ENCODE results near the gene ZNF516. TPM values are rescaled to one million over a fixed set of nuclear protein-coding genes. Genes with fewer than 3 reads are reported as not detected.

The ZNF516 gene
- total and polyA plus RNA-seq, 2 experiments from 2014 or later, result 17.8 to 29.4 TPM

GRCh38 chr18:76370686-76371085, 124.4 kb downstream of the ZNF516 start:
- no peaks in the 10 kb centered on the region for H3K27me3 ChIP-seq (replicated peaks; ENCODE audit: insufficient read depth)
- H3K9me2 ChIP-seq (ENCODE audit: insufficient read depth), result no peaks in the 10 kb centered on the region
- H4K20me1 ChIP-seq (ENCODE audit: insufficient read depth), result 0 out of 2 replicates have a peak, but pooled peaks cover 4% of the 10 kb centered on the region
- H3K36me3 ChIP-seq (ENCODE audit: low read depth), result 0 out of 2 replicates have a peak, but pooled peaks cover 8% of the 10 kb centered on the region
- no peak overlapping the region for H3K27ac ChIP-seq
- H3F3A ChIP-seq (ENCODE audit: insufficient read depth), result peaks cover 6% of the 10 kb centered on the region; the same call in 1 of the 2 replicates
- in situ Hi-C loops (cut with MboI), result loop anchor here (25.0 kb wide), 1 partner anchor 1708 kb away; no protein-coding TSS in a partner anchor
- peaks cover 63% of the 10 kb centered on the region for H3K79me2 ChIP-seq (ENCODE audit: insufficient read depth)
- no peak overlapping the region for H3K4me3 ChIP-seq
- no peak overlapping the region for H2AFZ ChIP-seq
- H3K9ac ChIP-seq, result no peak overlapping the region
- no peak overlapping the region for H3K4me2 ChIP-seq (ENCODE audit: unreplicated experiment)
- H3K9me3 ChIP-seq (ENCODE audit: low read depth), result no peaks in the 10 kb centered on the region
- 93 to 95% methylated on average over 10 of the region's 10 CpGs for WGBS, 2 experiments (ENCODE audit: low coverage in 1 of 2, low lambda C conversion rate in 2 of 2, missing lambda C conversion rate in 2 of 2)
- H3K4me1 ChIP-seq (ENCODE audit: insufficient read depth), result no peaks in the 10 kb centered on the region
- no peak for DNase-seq
- TF ChIP-seq EZH2 (IDR thresholded peaks at IDR 0.05; ENCODE audit: insufficient read depth, poor library complexity, severe bottlenecking) (no peak), EZH2phosphoT487 (IDR thresholded peaks at IDR 0.05; ENCODE audit: insufficient read depth, low read depth) (no peak)

- TF ChIP-seq EZH2phosphoT487 (IDR thresholded peaks at IDR 0.05; ENCODE audit: insufficient read depth, low read depth) (no peak), EZH2 (IDR thresholded peaks at IDR 0.05; ENCODE audit: insufficient read depth, poor library complexity, severe bottlenecking) (no peak)
- no peak for DNase-seq
- Histone ChIP-seq H3K4me1 (ENCODE audit: insufficient read depth) (no peaks in the 10 kb centered on the region), H3F3A (ENCODE audit: insufficient read depth) (peaks cover 6% of the 10 kb centered on the region; the same call in 1 of the 2 replicates), H3K9ac (no peak overlapping the region), H3K27me3 (replicated peaks; ENCODE audit: insufficient read depth) (no peaks in the 10 kb centered on the region), H3K4me2 (ENCODE audit: unreplicated experiment) (no peak overlapping the region), H3K9me2 (ENCODE audit: insufficient read depth) (no peaks in the 10 kb centered on the region), H3K9me3 (ENCODE audit: low read depth) (no peaks in the 10 kb centered on the region), H4K20me1 (ENCODE audit: insufficient read depth) (0 out of 2 replicates have a peak, but pooled peaks cover 4% of the 10 kb centered on the region), H3K79me2 (ENCODE audit: insufficient read depth) (peaks cover 60% of the 10 kb centered on the region), H3K4me3 (no peak overlapping the region), H3K36me3 (ENCODE audit: low read depth) (0 out of 2 replicates have a peak, but pooled peaks cover 8% of the 10 kb centered on the region), H3K27ac (no peak overlapping the region), H2AFZ (no peak overlapping the region)
- WGBS, 2 experiments (ENCODE audit: low coverage in 1 of 2, low lambda C conversion rate in 2 of 2, missing lambda C conversion rate in 2 of 2), result 97% methylated on average over 12 of the region's 12 CpGs
- in situ Hi-C loops (cut with MboI), result loop anchor here (25.0 kb wide), 1 partner anchor 1708 kb away; no protein-coding TSS in a partner anchor
Observed at GRCh38 chr18:76370201-76370600, 124.8 kb downstream of the ZNF516 start.

GRCh38 chr18:76369791-76370190, 125.3 kb downstream of the ZNF516 start:
- Histone ChIP-seq H3K9ac (no peak overlapping the region), H3K9me3 (ENCODE audit: low read depth) (no peaks in the 10 kb centered on the region), H3K4me2 (ENCODE audit: unreplicated experiment) (no peak overlapping the region), H3K27ac (no peak overlapping the region), H3F3A (ENCODE audit: insufficient read depth) (peaks cover 6% of the 10 kb centered on the region; the same call in 1 of the 2 replicates), H3K27me3 (replicated peaks; ENCODE audit: insufficient read depth) (no peaks in the 10 kb centered on the region), H3K36me3 (ENCODE audit: low read depth) (0 out of 2 replicates have a peak, but pooled peaks cover 8% of the 10 kb centered on the region), H3K9me2 (ENCODE audit: insufficient read depth) (no peaks in the 10 kb centered on the region), H3K4me3 (no peak overlapping the region), H3K4me1 (ENCODE audit: insufficient read depth) (no peaks in the 10 kb centered on the region), H2AFZ (no peak overlapping the region), H4K20me1 (ENCODE audit: insufficient read depth) (0 out of 2 replicates have a peak, but pooled peaks cover 4% of the 10 kb centered on the region), H3K79me2 (ENCODE audit: insufficient read depth) (peaks cover 56% of the 10 kb centered on the region)
- 98 to 100% methylated on average over 11 of the region's 11 CpGs for WGBS, 2 experiments (ENCODE audit: low coverage in 1 of 2, low lambda C conversion rate in 2 of 2, missing lambda C conversion rate in 2 of 2)
- DNase-seq, result no peak
- in situ Hi-C loops (cut with MboI), result loop anchor here (25.0 kb wide), 1 partner anchor 1707 kb away; no protein-coding TSS in a partner anchor
- TF ChIP-seq EZH2 (IDR thresholded peaks at IDR 0.05; ENCODE audit: insufficient read depth, poor library complexity, severe bottlenecking), result no peak
- no peak for TF ChIP-seq EZH2phosphoT487 (IDR thresholded peaks at IDR 0.05; ENCODE audit: insufficient read depth, low read depth)

GRCh38 chr18:76368976-76369375, 126.1 kb downstream of the ZNF516 start:
- no peak overlapping the region for H3K27ac ChIP-seq
- H3K9ac ChIP-seq, result no peak overlapping the region
- H3K36me3 ChIP-seq (ENCODE audit: low read depth), result 0 out of 2 replicates have a peak, but pooled peaks cover 8% of the 10 kb centered on the region
- peaks cover 47% of the 10 kb centered on the region for H3K79me2 ChIP-seq (ENCODE audit: insufficient read depth)
- peaks cover 6% of the 10 kb centered on the region; the same call in 1 of the 2 replicates for H3F3A ChIP-seq (ENCODE audit: insufficient read depth)
- H3K9me2 ChIP-seq (ENCODE audit: insufficient read depth), result no peaks in the 10 kb centered on the region
- no peak for DNase-seq
- no peak overlapping the region for H3K4me3 ChIP-seq
- H3K4me1 ChIP-seq (ENCODE audit: insufficient read depth), result no peaks in the 10 kb centered on the region
- WGBS, 2 experiments (ENCODE audit: low coverage in 1 of 2, low lambda C conversion rate in 2 of 2, missing lambda C conversion rate in 2 of 2), result 88 to 89% methylated on average over 5 of the region's 5 CpGs
- H3K27me3 ChIP-seq (replicated peaks; ENCODE audit: insufficient read depth), result no peaks in the 10 kb centered on the region
- no peak overlapping the region for H3K4me2 ChIP-seq (ENCODE audit: unreplicated experiment)
- no peak overlapping the region for H2AFZ ChIP-seq
- no peak for TF ChIP-seq EZH2 (IDR thresholded peaks at IDR 0.05; ENCODE audit: insufficient read depth, poor library complexity, severe bottlenecking)
- TF ChIP-seq EZH2phosphoT487 (IDR thresholded peaks at IDR 0.05; ENCODE audit: insufficient read depth, low read depth), result no peak
- in situ Hi-C loops (cut with MboI), result loop anchor here (25.0 kb wide), 1 partner anchor 1707 kb away; no protein-coding TSS in a partner anchor
- H3K9me3 ChIP-seq (ENCODE audit: low read depth), result no peaks in the 10 kb centered on the region
- H4K20me1 ChIP-seq (ENCODE audit: insufficient read depth), result 0 out of 2 replicates have a peak, but pooled peaks cover 4% of the 10 kb centered on the region

Measured in GM23248 (cell line).